LoVo (cell line): Measurements from ENCODE around the gene CHRM1.

Source experiments
- DNase-seq: peaks from one replicate; pipeline ENCODE4 v3.0.0-alpha.2; 2016; ENCODE audit warnings: low spot score

CHRM1 gene

GRCh38 chr11:62925745-62926679, 4.8 kb upstream of the CHRM1 start:
- DNase-seq: no peak

- no peak for DNase-seq
These were observed 4.1 kb upstream of the CHRM1 start for GRCh38 chr11:62925308-62925707.

GRCh38 chr11:62923601-62924411, 2.6 kb upstream of the CHRM1 start:
- no peak for DNase-seq

GRCh38 chr11:62922653-62923431, 1.7 kb upstream of the CHRM1 start:
- no peak for DNase-seq

- DNase-seq: no peak
These were observed 1.0 kb upstream of the CHRM1 start for GRCh38 chr11:62922189-62922589.

GRCh38 chr11:62921573-62922188, 518 bp upstream of the CHRM1 start:
- peak; percentile 19 for DNase-seq

- no peak for DNase-seq
These were observed 1.1 kb downstream of the CHRM1 start for GRCh38 chr11:62919898-62920640.

GRCh38 chr11:62919476-62919875, 1.7 kb downstream of the CHRM1 start:
- DNase-seq: no peak

GRCh38 chr11:62918531-62918930, 2.6 kb downstream of the CHRM1 start:
- DNase-seq: no peak

- DNase-seq: no peak
These were observed 3.2 kb downstream of the CHRM1 start for GRCh38 chr11:62917906-62918502.

GRCh38 chr11:62914416-62914815, 6.7 kb downstream of the CHRM1 start:
- DNase-seq: no peak

GRCh38 chr11:62912268-62912667, 8.9 kb downstream of the CHRM1 start:
- DNase-seq: no peak

GRCh38 chr11:62911137-62912130, 9.7 kb downstream of the CHRM1 start:
- no peak for DNase-seq

GRCh38 chr11:62910141-62910882, 10.9 kb downstream of the CHRM1 start:
- DNase-seq: no peak

- peak; percentile 32 for DNase-seq
These were observed 11.9 kb downstream of the CHRM1 start for GRCh38 chr11:62909107-62909894.

- no peak for DNase-seq
These were observed 12.6 kb downstream of the CHRM1 start for GRCh38 chr11:62908468-62909072.

- DNase-seq: peak; percentile 73
These were observed 15.1 kb downstream of the CHRM1 start for GRCh38 chr11:62905927-62906531.
